Endodermal cell (in vitro differentiated cells): Measurements from ENCODE around the gene PCID2. TPM values are rescaled to one million over a fixed set of nuclear protein-coding genes. Genes with fewer than 3 reads are reported as not detected.

Experiments used
- DNase-seq: peaks from one replicate; pipeline ENCODE4 v3.0.0-alpha.2; 2017
- H3K27ac ChIP-seq: 2 replicates; pipeline ENCODE4 v1.5.1; 2013; ENCODE audit warnings: mild to moderate bottlenecking, low read depth, low read length, moderate library complexity
- H3K27me3 ChIP-seq: 2 replicates; pipeline ENCODE4 v1.6.1; 2013; ENCODE audit warnings: mild to moderate bottlenecking, low read length, moderate library complexity; ENCODE audit not compliant: insufficient read depth, control insufficient read depth, poor library complexity, severe bottlenecking
- H3K36me3 ChIP-seq: 2 replicates; pipeline ENCODE4 v1.7.0; 2013; ENCODE audit warnings: mild to moderate bottlenecking, low read length, moderate library complexity; ENCODE audit not compliant: control insufficient read depth, insufficient read depth
- H3K4me1 ChIP-seq: one replicate; pipeline ENCODE4 v1.7.0; 2013; ENCODE audit warnings: low read length; ENCODE audit not compliant: control insufficient read depth, insufficient read depth
- H3K4me3 ChIP-seq: 2 replicates; pipeline ENCODE4 v1.5.1; 2013; ENCODE audit warnings: mild to moderate bottlenecking, low read length, moderate library complexity
- H3K9ac ChIP-seq: 2 replicates; pipeline ENCODE4 v1.6.1; 2013; ENCODE audit warnings: mild to moderate bottlenecking, low read length, moderate library complexity; ENCODE audit not compliant: poor library complexity, severe bottlenecking; ENCODE audit errors: extremely low read depth
- H3K9me3 ChIP-seq: 2 replicates; pipeline ENCODE4 v1.6.1; 2013; ENCODE audit warnings: mild to moderate bottlenecking, low read length, moderate library complexity; ENCODE audit not compliant: control insufficient read depth
- H3K27ac Mint-ChIP-seq: 2 replicates; pipeline ENCODE4 v1.8.0; 2020; ENCODE audit warnings: mixed read lengths
- H3K27me3 Mint-ChIP-seq: 2 replicates; pipeline ENCODE4 v1.8.0; 2021; ENCODE audit warnings: mild to moderate bottlenecking, mixed read lengths; ENCODE audit not compliant: insufficient read depth
- H3K36me3 Mint-ChIP-seq: 2 replicates; pipeline ENCODE4 v1.8.0; 2020; ENCODE audit warnings: low read depth, mixed read lengths
- H3K4me1 Mint-ChIP-seq: 2 replicates; pipeline ENCODE4 v1.8.0; 2020; ENCODE audit warnings: mixed read lengths
- H3K4me3 Mint-ChIP-seq: 2 replicates; pipeline ENCODE4 v1.8.0; 2020; ENCODE audit warnings: mild to moderate bottlenecking, moderate library complexity, mixed read lengths
- H3K9me3 Mint-ChIP-seq: 2 replicates; pipeline ENCODE4 v1.8.0; 2020; ENCODE audit warnings: mild to moderate bottlenecking, mixed read lengths
- CTCF ChIP-seq: fragments of 200-600 bp; sonication (generic); conservative IDR thresholded peaks from 2 replicates; pipeline ENCODE4 v1.5.0; 2021; ENCODE audit warnings: antibody characterized with exemption, mild to moderate bottlenecking
- WGBS, 2 experiments: methylation state at CpG; one replicate each; pipeline versions ENCODE4 v1.1.5 to v1.1.7; 2013; ENCODE audit warnings: missing lambda C conversion rate in 2 of 2, mixed read lengths in 1 of 2; ENCODE audit not compliant: insufficient coverage in 1 of 2, insufficient read length in 1 of 2; 5-methylcytosine and 5-hydroxymethylcytosine counted together
- total RNA-seq, 2 donors: library from RNA; stranded (reverse); fragmentation: NEBNext Ultra II Directional in 1 of 2; extraction: Animal tissue kit (Norgen Biotek cat#: 25700) in 1 of 2; gene quantifications; 2 replicates in 1 of 2; 3 replicates in 1 of 2; pipeline ENCODE4 v1.2.1, GENCODE V29; 2021

The PCID2 gene
- total RNA-seq, 2 donors from 2014 or later = 70.5 to 71.7 TPM

- Mint-ChIP-seq H3K27ac (no peak overlapping the region), H3K27me3 (no peaks in the 10 kb centered on the region), H3K36me3 (peaks cover 81% of the 10 kb centered on the region), H3K4me3 (no peak overlapping the region), H3K9me3 (no peaks in the 10 kb centered on the region), H3K4me1 (no peaks in the 10 kb centered on the region)
- Histone ChIP-seq H3K27me3 (no peaks in the 10 kb centered on the region), H3K27ac (no peak overlapping the region), H3K36me3 (peaks cover 83% of the 10 kb centered on the region), H3K9me3 (no peaks in the 10 kb centered on the region), H3K4me1 (no peaks in the 10 kb centered on the region), H3K9ac (no peak overlapping the region), H3K4me3 (no peak overlapping the region)
- DNase-seq = no peak
- TF ChIP-seq CTCF = no peak
- WGBS, 2 experiments = 90 to 96% methylated on average over 4 to 6 of the region's 6 CpGs
Measured at GRCh38 chr13:113239986-113240385, 31.5 kb upstream of the PCID2 start.

GRCh38 chr13:113239357-113239756 is 30.9 kb upstream of the PCID2 start:
- Mint-ChIP-seq H3K27ac (no peak overlapping the region), H3K9me3 (no peaks in the 10 kb centered on the region), H3K4me3 (no peak overlapping the region), H3K36me3 (peaks cover 80% of the 10 kb centered on the region), H3K4me1 (no peaks in the 10 kb centered on the region), H3K27me3 (no peaks in the 10 kb centered on the region)
- no peak overlapping the region for H3K27ac ChIP-seq
- no peaks in the 10 kb centered on the region for H3K9me3 ChIP-seq
- no peak for TF ChIP-seq CTCF
- WGBS, 2 experiments = 94 to 99% methylated on average over 10 to 15 of the region's 15 CpGs
- H3K4me3 ChIP-seq = no peak overlapping the region
- peaks cover 83% of the 10 kb centered on the region for H3K36me3 ChIP-seq
- H3K27me3 ChIP-seq = no peaks in the 10 kb centered on the region
- H3K4me1 ChIP-seq = no peaks in the 10 kb centered on the region
- DNase-seq = no peak
- no peak overlapping the region for H3K9ac ChIP-seq

- H3K27ac Mint-ChIP-seq = no peak overlapping the region
- no peaks in the 10 kb centered on the region for H3K9me3 Mint-ChIP-seq
- H3K36me3 ChIP-seq = peaks cover 82% of the 10 kb centered on the region
- no peak overlapping the region for H3K27ac ChIP-seq
- DNase-seq = no peak
- no peaks in the 10 kb centered on the region for H3K4me1 Mint-ChIP-seq
- H3K4me1 ChIP-seq = no peaks in the 10 kb centered on the region
- H3K9ac ChIP-seq = no peak overlapping the region
- H3K27me3 ChIP-seq = no peaks in the 10 kb centered on the region
- H3K4me3 Mint-ChIP-seq = no peak overlapping the region
- no peaks in the 10 kb centered on the region for H3K9me3 ChIP-seq
- H3K4me3 ChIP-seq = no peak overlapping the region
- WGBS, 2 experiments = 96 to 100% methylated on average over 3 to 4 of the region's 4 CpGs
- no peak for TF ChIP-seq CTCF
- H3K27me3 Mint-ChIP-seq = no peaks in the 10 kb centered on the region
- peaks cover 79% of the 10 kb centered on the region for H3K36me3 Mint-ChIP-seq
Measured at GRCh38 chr13:113238536-113238935, 30.1 kb upstream of the PCID2 start.
